ENCODE measurements around the gene TIMM21. TPM values are rescaled to one million over a fixed set of nuclear protein-coding genes. Genes with fewer than 3 reads are reported as not detected.

TIMM21 gene
- total RNA-seq, 4 donors from 2014 or later = 10.5 to 38.1 (median 22.0) TPM

DNA sequence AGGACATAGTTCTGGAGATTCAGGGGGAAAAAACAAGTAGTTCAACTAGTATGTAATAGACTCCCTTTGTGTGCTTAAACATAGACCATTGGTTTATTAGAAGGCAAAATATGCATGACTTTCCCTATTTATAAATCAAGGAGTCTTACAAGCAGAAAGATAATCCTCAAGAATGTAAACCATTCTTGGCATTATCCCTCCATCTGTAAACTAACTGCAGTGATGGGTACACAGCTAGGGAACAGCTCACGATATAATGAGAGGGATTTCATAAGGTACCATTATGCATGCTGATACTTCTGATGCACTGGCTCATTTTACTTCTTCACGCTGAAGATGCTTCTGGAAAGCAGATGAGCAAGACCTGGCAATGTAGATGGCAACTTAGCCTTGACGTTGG is 1.6 kb upstream of the TIMM21 start:
- DNase-seq = no peak
- intact Hi-C loops (cut with DNase I; ENCODE audit: low total_unique reads) = no loop called here
- in situ Hi-C loops (cut with MboI; ENCODE audit: low pct_ligation_motif_present in 1 of 4, low pct_unique_long_range_greater_than_20kb in 1 of 4, low sequenced_read_pairs in 3 of 4) = no loop called here
- no peaks in the 10 kb centered on the region for H3K36me3 ChIP-seq
- no peak overlapping the region for H3K4me3 ChIP-seq
- TF ChIP-seq, protein P1, sequence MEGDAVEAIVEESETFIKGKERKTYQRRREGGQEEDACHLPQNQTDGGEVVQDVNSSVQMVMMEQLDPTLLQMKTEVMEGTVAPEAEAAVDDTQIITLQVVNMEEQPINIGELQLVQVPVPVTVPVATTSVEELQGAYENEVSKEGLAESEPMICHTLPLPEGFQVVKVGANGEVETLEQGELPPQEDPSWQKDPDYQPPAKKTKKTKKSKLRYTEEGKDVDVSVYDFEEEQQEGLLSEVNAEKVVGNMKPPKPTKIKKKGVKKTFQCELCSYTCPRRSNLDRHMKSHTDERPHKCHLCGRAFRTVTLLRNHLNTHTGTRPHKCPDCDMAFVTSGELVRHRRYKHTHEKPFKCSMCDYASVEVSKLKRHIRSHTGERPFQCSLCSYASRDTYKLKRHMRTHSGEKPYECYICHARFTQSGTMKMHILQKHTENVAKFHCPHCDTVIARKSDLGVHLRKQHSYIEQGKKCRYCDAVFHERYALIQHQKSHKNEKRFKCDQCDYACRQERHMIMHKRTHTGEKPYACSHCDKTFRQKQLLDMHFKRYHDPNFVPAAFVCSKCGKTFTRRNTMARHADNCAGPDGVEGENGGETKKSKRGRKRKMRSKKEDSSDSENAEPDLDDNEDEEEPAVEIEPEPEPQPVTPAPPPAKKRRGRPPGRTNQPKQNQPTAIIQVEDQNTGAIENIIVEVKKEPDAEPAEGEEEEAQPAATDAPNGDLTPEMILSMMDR (IDR thresholded peaks at IDR 0.05) = no peak
- TF ChIP-seq POLR2A (IDR thresholded peaks at IDR 0.05) (no peak), POLR2AphosphoS5 (IDR thresholded peaks at IDR 0.05) (no peak), EP300 (IDR thresholded peaks at IDR 0.05; ENCODE audit: low read depth) (no peak)
- 23 to 44% methylated on average over 3 of the region's 3 CpGs for WGBS, 2 donors (ENCODE audit: low coverage in 1 of 2)
- H3K27me3 ChIP-seq = no peaks in the 10 kb centered on the region
- peak overlapping the region in 1 of 4 donors; percentile 99 for H3K27ac ChIP-seq
- peaks cover 11 to 35% (median 18%) of the 10 kb centered on the region in 4 donors for H3K4me1 ChIP-seq
- no peaks in the 10 kb centered on the region for H3K9me3 ChIP-seq

DNA sequence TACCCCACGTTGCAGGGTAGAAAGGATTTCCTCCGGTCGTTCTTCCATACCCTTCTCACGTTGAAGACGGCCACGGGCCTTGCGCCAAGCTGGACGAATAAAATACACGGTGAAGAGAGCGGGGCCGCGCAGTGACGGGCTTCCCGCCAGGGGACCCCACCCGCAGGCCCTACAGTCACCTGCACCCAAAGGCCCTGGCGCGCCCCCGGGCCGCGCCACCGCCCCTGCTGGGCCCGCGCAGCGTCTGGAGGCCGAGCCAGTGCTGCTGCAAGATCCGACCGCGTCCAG is 888 bp upstream of the TIMM21 start:
- Histone ChIP-seq H3K27ac (peak overlapping the region; percentile 92 to 99 (median 96)), H3K27me3 (no peaks in the 10 kb centered on the region), H3K36me3 (no peaks in the 10 kb centered on the region), H3K4me3 (peak overlapping the region; percentile 35 to 91 (median 63)), H3K4me1 (peaks cover 11 to 35% (median 18%) of the 10 kb centered on the region in 4 donors), H3K9me3 (no peaks in the 10 kb centered on the region)
- intact Hi-C loops (cut with DNase I; ENCODE audit: low total_unique reads) (no loop called here), in situ Hi-C loops (cut with MboI; ENCODE audit: low pct_ligation_motif_present in 1 of 4, low pct_unique_long_range_greater_than_20kb in 1 of 4, low sequenced_read_pairs in 3 of 4) (no loop called here)
- 0% methylated on average over 27 of the region's 28 CpGs; no CpG with 5 or more reads in 1 of the 2 donors for WGBS, 2 donors (ENCODE audit: low coverage in 1 of 2)
- no peak for DNase-seq
- no peak for TF ChIP-seq POLR2A (IDR thresholded peaks at IDR 0.05)
- TF ChIP-seq, protein P1 (IDR thresholded peaks at IDR 0.05) = no peak
- TF ChIP-seq POLR2AphosphoS5 (IDR thresholded peaks at IDR 0.05) = no peak
- no peak for TF ChIP-seq EP300 (IDR thresholded peaks at IDR 0.05; ENCODE audit: low read depth)

DNA sequence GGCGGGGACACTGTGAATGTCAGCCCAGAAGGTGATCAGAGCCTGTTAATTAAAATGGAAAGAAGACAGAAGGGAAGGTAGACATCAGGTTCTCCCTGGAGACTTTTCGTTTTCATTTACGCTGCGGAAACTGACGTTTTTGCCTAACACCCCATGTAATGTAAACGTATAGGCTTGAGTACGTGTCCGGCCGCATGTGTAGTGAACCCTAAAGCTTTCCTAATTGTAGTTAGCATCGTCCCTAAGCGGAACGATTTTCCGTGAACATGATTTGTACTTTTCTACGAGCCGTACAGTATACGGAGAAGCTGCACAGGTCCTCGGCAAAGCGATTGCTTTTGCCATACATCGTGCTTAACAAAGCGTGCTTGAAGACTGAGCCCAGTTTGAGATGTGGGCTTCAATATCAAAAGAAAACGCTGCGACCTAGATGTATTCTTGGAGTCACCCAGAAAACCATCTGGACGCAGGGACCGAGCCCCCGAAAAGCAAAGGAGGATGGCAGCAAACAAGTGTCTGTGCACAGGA is 284 bp downstream of the TIMM21 start:
- Histone ChIP-seq H3K27ac (peak overlapping the region; percentile 92 to 99 (median 96)), H3K9me3 (no peaks in the 10 kb centered on the region), H3K4me3 (peak overlapping the region; percentile 54 to 91 (median 63)), H3K27me3 (no peaks in the 10 kb centered on the region), H3K4me1 (peaks cover 11 to 35% (median 18%) of the 10 kb centered on the region in 4 donors), H3K36me3 (no peaks in the 10 kb centered on the region)
- no peak for DNase-seq
- TF ChIP-seq EP300 (IDR thresholded peaks at IDR 0.05; ENCODE audit: low read depth) (no peak), POLR2AphosphoS5 (IDR thresholded peaks at IDR 0.05) (no peak), POLR2A (IDR thresholded peaks at IDR 0.05) (no peak)
- TF ChIP-seq, protein P1 (IDR thresholded peaks at IDR 0.05) = no peak
- 0 to 1% methylated on average over 11 to 25 of the region's 25 CpGs for WGBS, 2 donors (ENCODE audit: low coverage in 1 of 2)
- in situ Hi-C loops (cut with MboI; ENCODE audit: low pct_ligation_motif_present in 1 of 4, low pct_unique_long_range_greater_than_20kb in 1 of 4, low sequenced_read_pairs in 3 of 4) (no loop called here), intact Hi-C loops (cut with DNase I; ENCODE audit: low total_unique reads) (no loop called here)

DNA sequence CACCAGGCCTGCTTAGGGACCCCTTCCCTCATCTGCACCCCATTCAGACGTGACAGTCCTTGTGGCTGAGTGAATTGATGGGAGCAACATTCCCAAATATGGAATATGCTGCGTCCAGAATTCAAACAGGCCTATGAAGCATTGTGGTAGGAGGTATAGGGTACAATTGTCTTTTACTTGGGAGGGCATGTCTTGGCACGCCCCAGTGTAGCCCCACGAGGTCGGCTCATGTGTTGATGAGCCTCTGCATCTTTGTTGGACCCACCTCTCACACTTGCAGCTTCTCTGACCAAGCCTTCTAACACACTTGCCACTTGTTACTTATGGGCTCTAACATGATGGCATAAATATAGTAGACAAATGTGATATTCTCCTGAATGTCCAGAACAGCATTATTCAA is 1.6 kb downstream of the TIMM21 start:
- in situ Hi-C loops (cut with MboI; ENCODE audit: low pct_ligation_motif_present in 1 of 4, low pct_unique_long_range_greater_than_20kb in 1 of 4, low sequenced_read_pairs in 3 of 4) = no loop called here
- intact Hi-C loops (cut with DNase I; ENCODE audit: low total_unique reads) = no loop called here
- no peak for DNase-seq
- H3K36me3 ChIP-seq = no peaks in the 10 kb centered on the region
- no peaks in the 10 kb centered on the region for H3K27me3 ChIP-seq
- peaks cover 11 to 35% (median 18%) of the 10 kb centered on the region in 4 donors for H3K4me1 ChIP-seq
- H3K4me3 ChIP-seq = no peak overlapping the region
- TF ChIP-seq EP300 (IDR thresholded peaks at IDR 0.05; ENCODE audit: low read depth) (no peak), POLR2AphosphoS5 (IDR thresholded peaks at IDR 0.05) (no peak), POLR2A (IDR thresholded peaks at IDR 0.05) (no peak)
- TF ChIP-seq, protein P1 (IDR thresholded peaks at IDR 0.05) = no peak
- H3K9me3 ChIP-seq = no peaks in the 10 kb centered on the region
- 67% methylated on average over 5 of the region's 5 CpGs; no CpG with 5 or more reads in 1 of the 2 donors for WGBS, 2 donors (ENCODE audit: low coverage in 1 of 2)
- no peak overlapping the region for H3K27ac ChIP-seq

Measured in transverse colon (tissue), 4 donors.